AG04449 (cell line): ENCODE measurements around the gene POLR2L.

Source experiments
- CTCF ChIA-PET: fragments of 350-600 bp; formaldehyde crosslinking; extraction: SDS; loops from one replicate; lab custom pipeline; 2021; ENCODE audit warnings: antibody characterized with exemption; lab: Yijun Ruan, JAX
- POLR2A ChIA-PET: fragments of 400-600, 350-600 bp; formaldehyde crosslinking; extraction: SDS; loops from one replicate; lab custom pipeline; 2020; ENCODE audit warnings: antibody characterized with exemption, inconsistent platforms; lab: Yijun Ruan, JAX
- DNase-seq: peaks from one replicate; pipeline ENCODE4 v3.0.0-alpha.2; 2010; ENCODE audit warnings: low read depth, low spot score
- H3K4me3 ChIP-seq: 2 replicates; pipeline ENCODE4 v1.5.1; 2011; ENCODE audit warnings: low read depth, mild to moderate bottlenecking, control low read depth, low read length
- CTCF ChIP-seq: IDR thresholded peaks from one replicate; pipeline ENCODE4 v1.5.1; 2011; ENCODE audit warnings: mild to moderate bottlenecking, moderate library complexity, low read length, control low read depth, inconsistent platforms; ENCODE audit not compliant: insufficient read depth; ENCODE audit errors: missing control alignments

POLR2L gene

GRCh38 chr11:845872-846495 is 3.7 kb upstream of the POLR2L start:
- no peak for TF ChIP-seq CTCF

GRCh38 chr11:844693-845644 is 2.6 kb upstream of the POLR2L start:
- H3K4me3 ChIP-seq = peak overlapping the region; percentile 86
- POLR2A ChIA-PET = interaction anchor here (1.2 to 7.7 kb wide), 6 partner anchors 13 to 80 kb away, joined by 3 to 109 read pairs (median 6); partner anchors contain the start of genes CD151, CHID1, CRACR2B and RPLP2
- CTCF ChIA-PET = interaction anchor here (1.5 kb wide), 2 partner anchors 10 to 11 kb away, joined by 4 to 6 read pairs; no protein-coding TSS in a partner anchor
- peak; percentile 69 for DNase-seq
- TF ChIP-seq CTCF = no peak

More at GRCh38 chr11:845872-846495, 3.7 kb upstream of the POLR2L start:
- peak overlapping the region; percentile 33 for H3K4me3 ChIP-seq
- CTCF ChIA-PET = interaction anchor here (0.7 to 3.5 kb wide), 4 partner anchors 12 to 206 kb away, joined by 3 to 58 read pairs (median 4); partner anchors contain the start of gene PNPLA2
- no peak for DNase-seq
- POLR2A ChIA-PET = interaction anchor here (1.0 to 7.7 kb wide), 3 partner anchors 14 to 27 kb away, joined by 3 to 109 read pairs (median 4); partner anchors contain the start of genes CD151 and CRACR2B

DNA sequence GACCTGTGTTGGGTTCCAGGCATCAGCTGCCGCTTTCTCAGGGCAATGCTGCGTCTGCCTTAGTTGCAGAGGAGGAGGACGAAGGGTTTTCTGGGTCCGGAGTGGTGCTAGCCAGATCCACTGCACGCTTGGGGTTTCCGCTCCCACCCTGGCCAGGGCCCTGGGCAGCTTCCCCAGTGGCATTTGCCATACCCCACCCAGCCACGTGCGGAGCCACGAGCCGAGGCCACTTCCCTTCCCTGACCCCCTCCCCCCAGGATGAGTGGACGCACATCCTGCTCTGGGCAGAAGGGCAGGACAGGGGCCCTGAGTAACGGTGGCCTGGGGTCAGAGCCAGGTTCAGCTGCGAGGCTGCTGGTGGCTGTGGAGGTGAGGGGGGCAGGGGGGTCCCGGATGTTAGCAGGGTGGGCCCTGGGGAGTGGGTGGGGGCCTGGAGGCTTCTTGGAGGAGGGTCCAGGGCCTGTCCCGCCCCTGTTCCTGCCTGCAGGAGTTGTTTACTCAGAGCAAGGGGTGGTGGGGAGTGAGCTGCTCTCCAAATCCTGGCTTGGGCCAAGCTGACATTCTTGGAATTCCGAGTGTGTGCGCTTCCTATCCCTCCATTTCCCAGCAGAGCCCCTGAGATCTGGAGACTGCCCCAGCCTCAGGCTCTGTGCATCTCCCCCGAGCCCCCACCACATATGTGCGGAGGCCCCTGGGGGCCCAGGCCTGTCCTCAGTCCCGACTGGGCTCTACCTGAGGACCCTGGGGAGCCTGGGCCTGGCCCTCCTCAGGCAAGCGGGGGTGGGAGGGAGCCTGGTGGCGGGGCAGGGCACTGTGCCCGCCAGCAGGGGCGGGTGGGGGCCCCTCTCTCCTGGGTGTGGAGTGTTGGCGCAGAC is 1.7 kb upstream of the POLR2L start:
- POLR2A ChIA-PET = interaction anchor here (0.6 to 7.7 kb wide), 10 partner anchors 12 to 466 kb away, joined by 3 to 109 read pairs (median 4); partner anchors contain the start of genes CD151, CHID1, CRACR2B and PNPLA2
- CTCF ChIA-PET = interaction anchor here (1.3 to 1.5 kb wide), 3 partner anchors 11 to 207 kb away, joined by 4 to 6 read pairs (median 4); no protein-coding TSS in a partner anchor
- peak; percentile 84 for DNase-seq
- H3K4me3 ChIP-seq = peak overlapping the region; percentile 86
- peak; percentile 5 for TF ChIP-seq CTCF

GRCh38 chr11:843086-843734 is 881 bp upstream of the POLR2L start:
- ChIA-PET CTCF (interaction anchor here (0.6 to 1.3 kb wide), 3 partner anchors 41 to 208 kb away, joined by 3 to 4 read pairs (median 4); no protein-coding TSS in a partner anchor), POLR2A (interaction anchor here (0.6 to 7.7 kb wide), 8 partner anchors 11 to 46 kb away, joined by 3 to 109 read pairs (median 5); partner anchors contain the start of genes CD151, CRACR2B, PNPLA2 and RPLP2)
- H3K4me3 ChIP-seq = peak overlapping the region; percentile 86
- no peak for TF ChIP-seq CTCF
- no peak for DNase-seq

DNA sequence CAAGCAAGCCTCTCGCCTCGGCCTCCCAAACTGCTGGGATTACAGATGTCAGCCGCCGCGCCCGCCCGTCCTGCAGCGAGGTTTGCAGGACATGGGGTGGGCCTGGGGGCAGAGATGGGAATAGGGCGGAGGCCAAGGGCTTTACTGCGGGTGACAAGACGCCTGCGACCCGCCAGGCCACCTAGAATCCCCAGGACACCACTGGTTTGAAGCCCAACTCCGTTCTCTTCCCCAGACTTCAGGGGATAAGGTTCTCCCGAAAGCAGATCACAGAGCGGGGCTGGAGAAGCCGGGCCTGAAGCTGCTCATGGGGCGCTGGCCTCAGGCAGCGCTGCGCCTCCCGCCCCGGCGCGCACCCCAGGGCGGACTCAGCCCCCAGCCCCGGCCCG is 354 bp downstream of the POLR2L start:
- H3K4me3 ChIP-seq = peak overlapping the region; percentile 86
- POLR2A ChIA-PET = interaction anchor here (0.6 to 7.7 kb wide), 2 partner anchors 10 to 17 kb away, joined by 3 to 109 read pairs; partner anchors contain the start of genes CD151 and CRACR2B
- no peak for DNase-seq
- no peak for TF ChIP-seq CTCF
- CTCF ChIA-PET = no interaction called here
